A549 treated with DMSO at 1 μM for 4 hours (cell line): ENCODE results near the gene MNX1. TPM values are rescaled to one million over a fixed set of nuclear protein-coding genes. Genes with fewer than 3 reads are reported as not detected.

Experiments
- total RNA-seq: library from RNA; stranded (reverse); fragments of 200-300 nt; extraction: Qiagen RNA extraction; gene quantifications from 5 replicates; pipeline ENCODE4 v1.2.3, GENCODE V29; 2022; ENCODE audit warnings: low read depth

Gene MNX1
- total RNA-seq = 3.8 to 6.1 TPM (median 5.5 TPM) in 5 replicates

DNA sequence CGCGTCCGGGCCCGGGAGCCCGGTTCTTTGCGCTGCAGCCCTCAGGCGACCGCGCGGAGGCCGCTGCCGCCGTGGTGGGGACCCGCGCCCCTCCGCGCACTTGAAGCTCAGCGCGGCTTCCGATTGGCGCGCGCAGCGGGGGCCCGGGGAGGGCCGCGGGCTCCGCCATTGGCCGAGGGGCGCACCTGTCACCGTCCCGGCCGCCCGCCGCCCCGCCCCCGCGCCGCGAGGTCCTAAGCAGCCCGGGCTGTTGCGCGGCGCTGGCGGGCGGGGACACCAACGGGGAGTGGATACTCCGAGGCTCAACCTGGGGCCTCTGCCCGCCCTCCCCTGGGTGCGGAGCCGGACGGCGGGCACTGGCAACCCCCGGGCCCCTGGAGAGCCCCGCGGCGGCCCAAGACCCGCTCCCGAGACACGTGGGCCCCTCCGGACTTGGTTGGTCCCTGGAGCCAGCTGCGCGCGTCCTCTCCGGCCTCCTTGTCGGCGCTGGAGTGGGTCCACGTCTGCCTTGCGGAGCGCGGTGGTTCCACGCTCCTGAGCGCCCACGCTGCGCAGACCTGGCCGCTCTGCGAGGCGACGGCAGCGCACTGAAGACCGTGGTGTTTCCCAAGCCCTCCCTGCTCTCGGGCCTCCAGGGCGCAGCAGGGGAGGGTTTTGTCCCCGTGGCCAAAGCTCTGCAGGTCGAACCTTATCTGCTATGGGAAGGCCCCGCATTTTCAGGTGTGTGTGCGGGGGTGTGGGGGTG is at the start of gene MNX1:
Gene MNX1, minus strand, starts transcription at position 76 of the 745 bp plus-strand sequence. CDS start 313 bp downstream, outside the sequence.

Other genes starting within 250 kb of the MNX1 start
- 21.7 to 32.4 TPM (median 29.6 TPM) in 5 replicates for gene LMBR1, start 117.5 kb downstream of the MNX1 start, total RNA-seq
- gene NOM1, start 61.0 kb downstream of the MNX1 start, total RNA-seq = 17.4 to 21.2 TPM (median 19.2 TPM) in 5 replicates
- 61.7 to 75.7 TPM (median 68.9 TPM) in 5 replicates for gene UBE3C, start 128.3 kb upstream of the MNX1 start, total RNA-seq